AG09319 (cell line): Measurements from ENCODE around the gene ATXN7.

Source experiments
- DNase-seq: peaks from one replicate; pipeline ENCODE4 v3.0.0-alpha.2; 2010; ENCODE audit warnings: low read depth; ENCODE audit errors: extremely low read depth
- CTCF ChIP-seq: IDR thresholded peaks from 2 replicates; pipeline ENCODE4 v1.5.1; 2011; ENCODE audit warnings: low read depth, mild to moderate bottlenecking, inconsistent platforms, low read length, moderate library complexity

ATXN7 gene

DNA sequence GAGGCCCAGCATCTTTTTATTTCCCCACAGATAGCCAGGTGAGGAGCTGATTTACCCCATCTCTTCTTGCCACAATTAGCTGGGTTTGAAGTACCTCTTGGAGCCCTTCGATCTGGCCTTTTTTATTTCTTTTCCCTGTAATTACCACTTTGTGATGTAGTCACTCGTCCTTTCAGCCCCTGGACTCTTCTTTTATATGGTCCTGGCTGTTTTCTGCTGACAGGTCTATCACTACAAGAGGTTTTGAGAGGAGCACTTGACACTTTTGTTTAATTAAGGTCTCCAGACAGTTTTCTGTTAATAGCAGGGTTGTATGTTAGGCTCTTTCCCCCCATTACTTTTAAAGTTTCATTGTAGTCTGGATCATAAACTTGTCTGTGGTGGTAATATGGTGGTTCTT is 11.8 kb downstream of the ATXN7 start:
- no peak for DNase-seq
- TF ChIP-seq CTCF = no peak

DNA sequence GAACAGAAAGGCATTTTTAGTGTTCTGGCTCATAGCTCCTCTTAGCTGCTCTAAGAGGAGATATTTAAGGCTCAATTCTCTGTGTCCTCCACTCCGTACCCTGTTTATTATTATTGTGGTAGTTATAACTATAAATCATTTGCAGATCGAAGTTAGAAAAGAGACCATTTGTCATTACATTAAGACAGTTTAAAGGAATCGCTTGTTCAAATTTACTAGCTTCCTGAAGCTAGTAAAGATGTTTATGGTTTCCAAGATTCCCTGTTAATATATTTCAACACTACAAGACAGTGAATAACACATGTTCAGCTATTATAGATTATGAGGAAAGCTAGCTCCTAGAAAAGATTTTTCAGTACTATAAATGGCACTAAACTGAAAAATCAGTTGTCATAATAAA is 12.6 kb downstream of the ATXN7 start:
- no peak for TF ChIP-seq CTCF
- no peak for DNase-seq

GRCh38 chr3:63877737-63878393 is 14.2 kb downstream of the ATXN7 start:
- DNase-seq = no peak
- TF ChIP-seq CTCF = no peak

GRCh38 chr3:63878394-63879060 is 14.9 kb downstream of the ATXN7 start:
- no peak for TF ChIP-seq CTCF

DNA sequence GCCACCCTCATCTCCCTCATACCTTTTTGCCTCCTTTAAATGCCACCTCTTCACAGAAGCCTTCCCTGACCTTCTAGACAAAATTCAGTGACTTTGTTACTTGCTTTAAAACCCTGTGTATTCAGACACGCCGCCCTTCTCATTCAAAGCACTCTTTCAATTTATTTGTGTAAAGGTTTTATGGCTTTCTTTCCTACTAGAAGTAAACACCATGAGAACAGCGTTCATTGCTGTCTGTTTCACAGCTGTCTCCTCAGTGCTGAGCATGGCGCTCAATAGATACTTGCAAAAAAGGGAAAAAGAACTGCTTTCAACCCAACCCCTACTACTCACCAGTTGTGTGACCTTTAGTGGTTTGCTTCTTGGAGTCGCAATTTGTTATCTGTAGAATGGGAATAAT is 17.0 kb downstream of the ATXN7 start:
- no peak for TF ChIP-seq CTCF
- no peak for DNase-seq

More at GRCh38 chr3:63878394-63879060, 14.9 kb downstream of the ATXN7 start:
- DNase-seq = no peak

DNA sequence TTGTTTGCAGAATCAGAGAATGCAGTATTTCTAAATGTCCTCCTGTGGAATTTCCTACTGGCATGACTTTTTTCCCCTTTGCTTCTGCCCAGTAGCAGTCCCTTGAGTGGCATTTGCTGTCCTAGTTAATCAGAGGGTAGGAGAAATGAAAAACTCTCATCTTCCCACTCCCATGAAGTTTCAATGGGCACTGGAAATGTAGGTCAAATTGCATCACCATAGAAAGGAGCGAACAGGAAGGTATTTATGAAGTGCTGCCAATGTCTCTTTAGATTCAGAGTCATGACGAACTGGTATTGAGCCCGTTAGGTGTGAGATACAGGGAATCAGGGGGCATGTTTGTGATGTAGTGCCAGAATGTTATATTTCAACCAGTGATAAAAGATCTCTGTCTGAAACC is 23.2 kb downstream of the ATXN7 start:
- DNase-seq = no peak
- no peak for TF ChIP-seq CTCF

- no peak for TF ChIP-seq CTCF
- no peak for DNase-seq
Observed at GRCh38 chr3:63891518-63891917, 27.9 kb downstream of the ATXN7 start.
